ENCODE results near the gene HOXD10.

Gene HOXD10

GRCh38 chr2:176115883-176116813, at the start of gene HOXD10:
HOXD10 (plus strand) TSS chr2:176116778; CDS start chr2:176116834, 56 bp downstream.
- DNase-seq: no peak

DNA sequence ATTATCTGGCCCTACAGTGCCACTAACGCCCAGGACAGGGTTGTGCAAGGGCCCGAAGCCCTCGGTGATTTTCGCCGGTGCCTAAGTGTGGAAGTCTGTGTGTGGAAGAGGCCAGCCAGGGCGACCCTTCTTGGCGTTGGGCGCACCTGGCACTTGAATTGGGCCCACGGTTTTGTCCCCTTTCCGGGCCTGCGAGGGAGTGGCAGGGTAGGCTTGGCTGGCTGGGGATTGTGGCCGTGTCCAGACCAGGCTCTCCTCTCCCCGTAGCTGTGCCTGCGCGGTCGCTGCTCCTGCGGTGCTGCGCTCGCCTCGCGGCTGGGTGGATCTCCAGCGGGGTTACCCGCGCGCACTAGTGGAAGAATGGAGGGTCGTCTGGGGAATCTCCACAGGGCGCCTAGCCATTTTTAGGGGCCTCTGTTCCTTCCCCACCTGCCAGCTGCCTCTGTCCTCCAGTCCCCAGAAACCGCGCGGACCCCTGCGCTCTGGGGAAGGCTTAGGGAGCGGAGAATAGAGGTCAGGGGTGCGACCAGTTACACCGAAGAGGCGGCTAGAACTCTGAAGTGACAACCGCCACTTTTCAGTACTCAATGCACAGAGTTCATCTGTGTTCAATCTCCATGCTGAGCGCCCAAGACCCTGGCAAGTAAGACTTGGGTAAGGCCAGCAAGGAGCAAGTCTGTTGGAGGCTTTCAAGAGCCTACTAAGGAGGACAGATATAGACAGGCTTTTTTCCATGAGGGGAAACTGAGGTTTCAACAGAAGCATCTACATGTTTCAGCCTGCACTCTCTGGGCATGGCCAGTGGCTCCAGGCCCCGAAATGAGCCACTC, 48.8 kb upstream of the HOXD10 start:
- no peak for DNase-seq

GRCh38 chr2:176068419-176068832, 48.2 kb upstream of the HOXD10 start:
- no peak for DNase-seq

DNA sequence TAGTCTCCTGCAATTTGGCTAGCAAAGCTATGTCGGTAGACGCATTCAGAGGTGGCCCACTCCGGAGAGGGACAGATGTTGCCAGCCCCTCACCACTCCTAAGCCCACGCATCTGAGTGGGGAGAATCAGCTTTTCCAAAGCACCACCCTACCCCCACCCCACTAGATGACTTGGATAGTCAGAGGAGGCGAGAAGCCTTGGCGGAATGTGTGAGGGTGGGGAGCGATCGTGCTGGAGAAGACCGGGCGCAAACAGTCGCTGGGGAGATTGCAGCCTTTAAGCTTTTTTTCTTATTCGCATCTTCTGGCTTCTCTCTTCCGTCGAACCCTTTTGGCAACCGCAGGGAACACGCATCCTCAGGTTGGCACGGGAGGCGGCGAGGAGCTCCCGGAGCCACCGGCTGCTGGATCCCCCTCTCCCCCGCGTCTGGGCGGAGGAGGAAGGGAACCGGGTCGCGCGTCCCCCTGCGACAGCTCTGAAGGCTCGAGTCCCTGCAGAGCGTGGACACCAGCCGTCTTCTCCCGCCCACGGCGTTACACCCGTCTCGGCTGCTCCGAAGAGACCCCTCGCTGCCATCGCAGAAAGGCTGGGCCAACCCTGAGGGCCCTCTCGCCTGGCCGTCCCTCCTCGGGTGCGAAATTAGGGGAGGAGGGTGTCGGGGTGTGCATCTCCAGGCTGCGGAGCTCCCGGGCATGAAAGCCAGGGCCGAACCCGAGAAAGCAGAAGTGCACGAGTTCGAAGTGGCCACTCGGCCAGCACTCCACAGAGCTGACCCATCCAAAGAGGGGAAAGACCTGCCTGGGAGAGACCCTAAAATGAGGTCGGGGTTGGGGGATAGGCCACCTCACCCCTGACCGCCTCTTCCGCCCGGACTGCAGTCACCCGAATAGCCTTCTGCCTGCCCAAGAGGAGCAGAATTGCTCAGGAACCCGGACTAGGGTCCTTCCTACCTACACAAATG, 45.0 kb upstream of the HOXD10 start:
- no peak for DNase-seq

GRCh38 chr2:176072292-176072669, 44.3 kb upstream of the HOXD10 start:
- no peak for DNase-seq

DNA sequence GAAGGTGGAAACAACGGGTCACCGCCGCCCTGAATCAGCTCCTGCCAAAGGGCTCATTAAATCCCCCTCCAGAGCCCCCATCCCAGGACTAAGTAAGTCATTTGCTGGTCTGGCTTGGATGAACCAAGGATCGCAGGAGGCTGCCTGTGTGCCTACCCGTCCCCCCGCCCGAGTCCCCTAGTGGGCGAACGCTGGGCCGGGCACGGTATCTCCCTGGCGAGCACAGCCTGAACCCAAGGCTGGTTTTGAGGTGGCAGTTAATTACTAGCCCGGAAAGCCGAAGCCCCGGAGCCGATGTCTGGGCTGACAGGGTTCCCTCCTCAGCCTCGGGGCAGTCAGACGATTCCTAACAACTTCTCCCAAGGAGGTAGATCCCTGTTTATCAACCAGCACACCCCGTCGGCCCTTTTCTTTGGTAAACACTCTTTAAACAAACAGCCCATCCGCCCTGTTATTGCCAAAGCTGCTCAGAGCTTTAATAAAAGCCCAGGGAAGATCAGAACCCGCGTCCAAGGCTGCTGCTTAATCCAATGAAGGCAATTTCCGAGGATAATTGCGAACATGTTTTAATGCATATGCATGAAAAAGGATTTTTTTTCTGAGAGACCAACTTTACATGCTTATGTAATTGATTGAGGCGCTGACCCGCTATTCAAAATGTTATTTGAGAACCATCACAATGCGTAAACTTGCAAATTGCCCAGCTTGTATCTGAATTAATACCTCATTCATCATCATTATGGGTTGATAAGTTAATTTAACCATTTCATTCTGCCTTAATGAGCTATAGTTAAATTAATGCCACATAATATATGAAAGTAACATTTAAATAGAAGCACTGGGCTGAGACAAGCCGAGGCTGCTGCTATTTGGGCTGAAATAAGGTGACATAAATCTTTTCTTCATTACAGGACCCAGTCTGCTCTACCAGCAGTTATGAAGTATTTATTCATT, 43.4 kb upstream of the HOXD10 start:
- DNase-seq: no peak

DNA sequence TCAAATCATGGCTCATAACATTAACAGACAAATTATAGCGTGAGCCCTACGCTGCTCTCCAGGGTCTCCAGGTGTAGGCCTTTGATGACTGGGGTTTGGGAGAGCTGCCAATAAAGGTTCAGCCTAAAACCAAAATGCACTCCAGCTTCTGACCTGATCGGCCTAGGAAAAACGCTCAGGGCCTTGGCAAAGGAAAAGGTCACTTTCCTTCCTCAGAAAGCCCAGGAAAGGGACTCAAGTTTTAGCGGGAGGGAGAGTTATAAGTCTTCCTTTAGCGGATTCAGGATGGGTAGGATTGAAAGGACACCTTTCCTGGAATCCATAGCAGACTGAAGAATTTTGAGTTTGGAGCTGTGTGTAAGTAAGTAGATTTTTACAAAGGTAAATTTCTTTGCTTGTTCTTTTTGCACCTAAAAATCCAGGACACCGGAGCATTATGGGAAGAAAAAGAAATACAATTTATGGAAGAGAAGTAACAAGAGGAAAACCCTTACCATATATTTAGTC, 41.6 kb upstream of the HOXD10 start:
- no peak for DNase-seq

DNA sequence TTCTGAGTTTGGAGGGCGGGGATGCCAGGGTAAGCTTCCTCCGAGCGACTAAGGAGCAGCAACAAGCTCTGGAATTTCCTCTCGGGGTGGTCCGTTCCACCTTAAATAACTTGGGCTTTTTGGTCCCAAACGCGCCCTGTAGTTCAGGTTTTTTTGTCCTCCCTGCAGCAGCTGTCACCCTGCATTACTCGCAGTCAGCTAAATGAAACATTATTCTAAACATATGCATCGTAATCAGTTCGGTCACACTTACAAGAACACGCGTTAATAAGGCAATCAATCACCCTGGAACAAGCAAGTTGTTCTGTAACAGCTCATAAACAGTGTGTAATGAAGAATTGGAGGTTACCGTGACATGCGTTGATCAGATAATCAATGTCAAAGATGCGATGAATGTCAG, 41.1 kb upstream of the HOXD10 start:
- DNase-seq: no peak

- no peak for DNase-seq
These were observed 40.5 kb upstream of the HOXD10 start for GRCh38 chr2:176076063-176076462.

DNA sequence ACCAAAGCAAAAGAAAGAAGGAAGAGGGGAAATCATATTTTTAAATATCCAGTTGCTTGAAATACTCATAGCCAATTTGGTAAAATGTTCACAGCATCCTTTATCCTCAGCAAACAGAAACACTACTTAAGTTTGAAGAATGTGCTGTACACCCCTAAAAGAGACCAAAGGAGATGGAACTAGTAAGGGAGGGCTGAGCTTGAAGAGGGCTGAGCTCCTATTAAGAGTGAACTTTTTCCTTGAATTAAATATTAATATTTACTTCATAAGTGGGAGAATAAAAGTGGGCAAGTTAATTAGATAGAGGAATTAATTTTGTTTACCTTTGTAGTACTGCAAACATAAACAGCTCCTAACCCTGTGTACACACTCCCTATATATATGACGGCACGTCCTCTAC, 39.8 kb upstream of the HOXD10 start:
- DNase-seq: no peak

- DNase-seq: no peak
These were observed 37.9 kb upstream of the HOXD10 start for GRCh38 chr2:176078541-176079284.

- DNase-seq: no peak
These were observed 37.2 kb upstream of the HOXD10 start for GRCh38 chr2:176079285-176079830.

GRCh38 chr2:176079831-176080539, 36.6 kb upstream of the HOXD10 start:
- DNase-seq: peak; percentile 66

DNA sequence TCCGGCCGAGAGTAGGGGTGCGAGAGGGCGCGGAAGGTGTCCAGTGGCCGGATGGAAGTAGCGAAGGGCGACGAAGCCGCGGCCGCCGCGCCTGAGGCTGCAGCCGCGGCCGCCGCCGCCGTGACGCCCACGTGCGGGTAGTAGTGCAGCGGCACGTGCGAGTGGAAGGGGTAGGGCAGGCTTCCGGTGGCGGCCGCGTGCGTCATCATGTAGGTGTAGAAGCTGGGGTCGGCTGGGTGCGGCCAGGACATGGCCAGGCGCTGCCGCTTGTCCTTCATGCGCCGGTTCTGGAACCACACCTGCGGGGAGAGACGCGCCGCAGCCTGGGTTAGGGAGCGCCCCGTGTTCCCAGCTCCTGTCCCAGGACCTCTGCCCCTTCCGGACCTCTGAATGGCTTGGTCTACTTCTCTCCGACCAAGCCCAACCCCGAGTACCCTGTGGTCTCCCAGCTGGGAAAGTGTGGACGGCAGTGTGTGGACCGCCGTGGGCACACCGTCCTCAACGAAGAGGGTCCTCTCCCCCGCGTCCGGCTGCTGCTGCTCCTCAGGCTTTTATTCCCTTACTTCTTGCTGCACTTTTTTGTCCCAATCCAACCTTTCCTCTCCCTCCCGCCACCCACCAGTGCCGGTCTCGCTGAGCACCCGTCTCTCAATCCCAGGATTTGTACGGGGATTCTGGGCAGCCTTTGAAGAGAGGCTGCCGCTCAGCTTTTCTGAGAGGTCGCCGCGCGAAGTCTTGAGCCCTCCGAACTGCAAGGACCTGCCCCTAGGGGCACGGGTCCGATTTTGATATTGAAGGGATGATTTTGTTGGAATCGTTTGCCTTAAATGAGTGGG, 35.8 kb upstream of the HOXD10 start:
- DNase-seq: no peak

GRCh38 chr2:176081376-176081836, 35.2 kb upstream of the HOXD10 start:
- no peak for DNase-seq

DNA sequence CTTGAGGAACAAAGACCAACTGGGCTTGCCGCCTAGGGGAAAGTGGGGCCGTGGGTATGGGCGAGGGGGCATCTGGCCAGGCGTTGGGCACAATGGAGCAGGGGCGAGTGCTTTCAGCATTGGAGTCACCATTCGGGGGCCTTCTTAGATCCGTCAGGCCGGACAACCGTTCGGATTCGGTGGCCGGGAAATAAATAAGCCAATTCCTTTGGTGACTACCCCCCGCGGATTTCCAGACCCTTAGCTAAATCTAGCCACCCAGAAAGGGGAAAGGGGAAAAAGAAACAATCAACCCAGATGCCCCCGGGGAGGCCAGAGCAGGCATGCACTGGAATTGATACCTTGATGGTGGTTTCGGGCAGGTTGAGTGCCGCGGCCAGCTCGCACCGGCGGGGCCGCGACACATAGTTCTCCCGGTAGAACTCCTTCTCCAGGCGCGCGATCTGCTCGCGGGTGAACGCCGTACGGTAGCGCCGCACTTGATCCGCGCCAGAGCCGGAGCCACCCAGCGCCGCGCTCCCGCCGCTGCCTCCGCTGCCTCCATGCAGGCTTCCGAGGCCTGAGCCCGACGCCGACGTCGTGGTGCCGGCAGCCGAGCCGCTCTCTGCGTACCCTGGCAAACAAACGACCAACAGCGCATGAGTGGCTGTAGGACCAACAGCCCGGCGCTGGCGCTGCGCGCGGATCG, 34.6 kb upstream of the HOXD10 start:
- DNase-seq: no peak

- DNase-seq: no peak
These were observed 34.1 kb upstream of the HOXD10 start for GRCh38 chr2:176082525-176082823.
